Subcutaneous adipose tissue (tissue), 4 donors: ENCODE results near the gene PTPN13. TPM values are rescaled to one million over a fixed set of nuclear protein-coding genes. Genes with fewer than 3 reads are reported as not detected.

Source experiments
- total RNA-seq, 4 donors: library from RNA; depleted of rRNA; stranded (reverse); fragments of >200 nt; gene quantifications; one replicate each; pipeline ENCODE4 v1.1.0, GENCODE V29; 2016
- TF ChIP-seq, protein P1 (sequence below): fragments of 450-650 bp; IDR thresholded peaks from one replicate; pipeline ENCODE4 v1.5.1; 2016; ENCODE audit warnings: low read depth, mild to moderate bottlenecking, control low read depth, antibody characterized with exemption, moderate library complexity

Gene PTPN13
- total RNA-seq, 4 donors from 2014 or later, result 28.6 to 37.5 (median 33.0) TPM

DNA sequence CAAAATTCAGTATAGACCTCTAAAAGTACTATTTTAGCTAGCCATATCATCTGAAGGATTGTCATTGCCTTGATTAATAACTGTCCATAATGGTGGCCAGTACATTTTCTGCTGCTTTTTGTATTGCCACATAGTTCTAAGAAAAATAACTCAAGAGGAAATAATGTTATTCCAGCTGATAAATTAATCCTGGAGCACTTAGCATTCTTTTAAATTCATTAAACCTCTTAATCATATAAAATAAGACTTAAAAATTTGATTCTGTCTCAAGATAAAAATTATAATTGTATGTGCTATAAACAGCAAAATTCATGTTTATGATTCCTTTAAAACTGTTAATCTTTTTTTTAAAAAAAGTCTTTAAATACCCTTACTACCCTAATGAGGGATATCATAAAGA is 12.7 kb downstream of the PTPN13 start:
- TF ChIP-seq, protein P1, sequence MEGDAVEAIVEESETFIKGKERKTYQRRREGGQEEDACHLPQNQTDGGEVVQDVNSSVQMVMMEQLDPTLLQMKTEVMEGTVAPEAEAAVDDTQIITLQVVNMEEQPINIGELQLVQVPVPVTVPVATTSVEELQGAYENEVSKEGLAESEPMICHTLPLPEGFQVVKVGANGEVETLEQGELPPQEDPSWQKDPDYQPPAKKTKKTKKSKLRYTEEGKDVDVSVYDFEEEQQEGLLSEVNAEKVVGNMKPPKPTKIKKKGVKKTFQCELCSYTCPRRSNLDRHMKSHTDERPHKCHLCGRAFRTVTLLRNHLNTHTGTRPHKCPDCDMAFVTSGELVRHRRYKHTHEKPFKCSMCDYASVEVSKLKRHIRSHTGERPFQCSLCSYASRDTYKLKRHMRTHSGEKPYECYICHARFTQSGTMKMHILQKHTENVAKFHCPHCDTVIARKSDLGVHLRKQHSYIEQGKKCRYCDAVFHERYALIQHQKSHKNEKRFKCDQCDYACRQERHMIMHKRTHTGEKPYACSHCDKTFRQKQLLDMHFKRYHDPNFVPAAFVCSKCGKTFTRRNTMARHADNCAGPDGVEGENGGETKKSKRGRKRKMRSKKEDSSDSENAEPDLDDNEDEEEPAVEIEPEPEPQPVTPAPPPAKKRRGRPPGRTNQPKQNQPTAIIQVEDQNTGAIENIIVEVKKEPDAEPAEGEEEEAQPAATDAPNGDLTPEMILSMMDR, result no peak

DNA sequence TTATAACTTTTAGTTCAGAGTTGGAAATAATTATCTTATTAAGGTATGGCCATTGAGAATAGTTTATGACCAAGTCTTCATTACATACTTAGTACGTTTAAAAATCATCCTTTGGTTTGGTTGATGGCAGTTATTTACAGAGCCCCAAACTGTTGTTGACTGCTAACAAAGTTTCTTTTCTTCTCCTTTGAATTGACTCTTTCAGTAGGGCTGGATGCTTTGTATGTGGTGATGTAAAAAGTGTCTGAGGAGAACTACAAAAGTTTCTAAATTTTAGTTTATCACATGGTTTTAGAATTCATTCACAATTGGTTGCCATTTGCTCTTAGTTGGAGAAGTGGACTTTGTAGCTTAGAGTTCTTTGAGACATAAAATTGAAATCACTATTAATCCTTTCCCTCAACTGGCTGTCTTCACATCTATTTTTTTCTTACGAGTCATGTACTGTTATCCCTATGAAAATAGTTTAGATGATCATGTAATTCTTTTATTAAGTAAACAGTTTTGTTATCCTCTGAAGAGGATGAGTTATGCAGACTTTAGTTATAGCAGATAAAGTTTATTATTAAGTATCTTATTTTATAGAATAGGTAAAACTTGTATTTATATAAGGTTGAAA is 14.8 kb downstream of the PTPN13 start:
- TF ChIP-seq, protein P1, result no peak

DNA sequence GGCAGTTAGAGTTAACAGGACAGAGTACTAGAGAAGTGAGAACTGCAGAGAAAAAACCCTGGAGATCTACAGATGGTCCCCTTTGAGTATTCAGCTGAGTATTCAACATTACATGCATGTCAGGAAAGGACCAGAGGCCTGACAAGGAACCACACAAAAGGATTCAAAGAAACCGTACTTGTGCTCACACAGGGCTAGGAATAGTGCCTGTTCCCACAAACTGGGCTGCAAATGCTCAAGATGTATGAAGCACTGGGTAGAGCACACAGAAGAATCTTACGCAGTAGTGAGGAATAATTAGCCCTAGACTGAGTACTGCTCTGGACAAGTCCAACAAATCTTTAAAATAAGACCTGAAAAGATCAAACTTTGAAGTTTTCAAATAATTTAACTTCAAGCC is 17.6 kb downstream of the PTPN13 start:
- TF ChIP-seq, protein P1, result no peak

DNA sequence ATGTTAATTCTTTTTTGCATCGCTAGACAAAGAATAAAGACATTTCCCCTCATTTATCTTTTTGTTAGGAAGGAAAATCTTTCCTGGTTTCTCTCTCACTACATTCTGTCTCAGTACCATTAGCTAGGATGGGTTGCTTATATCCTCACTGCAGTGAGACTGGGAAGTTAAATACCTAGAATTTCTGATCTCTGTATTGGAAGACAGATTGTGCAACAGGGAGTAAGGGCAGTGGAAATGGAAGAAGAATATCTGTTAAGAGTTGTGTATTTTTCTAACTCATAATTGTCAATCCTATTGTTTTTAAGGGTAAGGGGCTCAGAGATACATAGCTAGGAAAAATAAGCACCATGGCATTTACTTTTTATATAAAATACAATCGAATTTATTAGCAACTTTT is 19.6 kb downstream of the PTPN13 start:
- TF ChIP-seq, protein P1, result no peak

- TF ChIP-seq, protein P1, result no peak
Measured at GRCh38 chr4:86614865-86615264, 20.8 kb downstream of the PTPN13 start.

DNA sequence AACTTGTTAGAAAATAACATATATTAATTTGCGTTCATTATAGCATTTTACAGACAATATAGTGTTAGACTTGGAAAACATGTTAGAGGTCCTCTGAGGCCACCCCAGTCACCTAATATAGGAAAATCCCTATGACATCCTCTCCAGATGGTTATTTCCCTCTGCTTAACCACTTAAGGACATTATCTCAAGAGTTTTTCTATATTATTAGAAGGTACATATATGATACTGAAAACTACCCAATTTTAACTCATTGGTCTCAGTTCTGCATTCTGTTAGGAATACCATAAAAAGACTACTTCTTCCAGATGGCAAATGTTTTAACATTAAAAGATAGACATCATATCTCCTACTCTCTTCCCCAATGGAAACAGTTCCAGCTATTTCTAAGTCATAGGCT is 21.4 kb downstream of the PTPN13 start:
- TF ChIP-seq, protein P1, result no peak

- TF ChIP-seq, protein P1, result no peak
Measured at GRCh38 chr4:86619656-86620055, 25.5 kb downstream of the PTPN13 start.
